Measurements from ENCODE around the gene NELFCD. TPM values are rescaled to one million over a fixed set of nuclear protein-coding genes. Genes with fewer than 3 reads are reported as not detected.

Gene NELFCD
- total RNA-seq, 4 donors from 2014 or later = 45.9 to 90.0 (median 63.4) TPM

GRCh38 chr20:58995461-58996225 lies 14.6 kb downstream of the NELFCD start:
- Histone ChIP-seq H3K27me3 (no peaks in the 10 kb centered on the region), H3K36me3 (peaks cover 95% of the 10 kb centered on the region), H3K27ac (no peak overlapping the region), H3K4me1 (no peaks in the 10 kb centered on the region), H3K9me3 (no peaks in the 10 kb centered on the region), H3K4me3 (no peak overlapping the region)
- no peak for DNase-seq (ENCODE audit: low spot score in 2 of 2)
- WGBS = 92% methylated on average over 18 of the region's 18 CpGs
- no peak for TF ChIP-seq CTCF (IDR thresholded peaks at IDR 0.05)
- TF ChIP-seq POLR2AphosphoS5 (IDR thresholded peaks at IDR 0.05) = no peak
- no peak for TF ChIP-seq POLR2A (IDR thresholded peaks at IDR 0.05)
- no peak for TF ChIP-seq EP300 (IDR thresholded peaks at IDR 0.05)

- Histone ChIP-seq H3K36me3 (peaks cover 95% of the 10 kb centered on the region), H3K4me3 (no peak overlapping the region), H3K4me1 (no peaks in the 10 kb centered on the region), H3K9me3 (no peaks in the 10 kb centered on the region), H3K27me3 (no peaks in the 10 kb centered on the region), H3K27ac (no peak overlapping the region)
- DNase-seq (ENCODE audit: low spot score in 2 of 2) = no peak
- 90% methylated on average over 12 of the region's 12 CpGs for WGBS
- TF ChIP-seq EP300 (IDR thresholded peaks at IDR 0.05) (no peak), POLR2A (IDR thresholded peaks at IDR 0.05) (no peak)
Measured at GRCh38 chr20:58996226-58996611, 15.2 kb downstream of the NELFCD start.

- Histone ChIP-seq H3K27me3 (no peaks in the 10 kb centered on the region), H3K36me3 (peaks cover 92% of the 10 kb centered on the region), H3K27ac (no peak overlapping the region), H3K9me3 (no peaks in the 10 kb centered on the region), H3K4me3 (no peak overlapping the region), H3K4me1 (no peaks in the 10 kb centered on the region)
- no peak for TF ChIP-seq EP300 (IDR thresholded peaks at IDR 0.05)
- no peak for TF ChIP-seq POLR2A (IDR thresholded peaks at IDR 0.05)
- no peak for TF ChIP-seq CTCF (IDR thresholded peaks at IDR 0.05)
- no peak for TF ChIP-seq POLR2AphosphoS5 (IDR thresholded peaks at IDR 0.05)
- 92% methylated on average over 24 of the region's 24 CpGs for WGBS
- no peak for DNase-seq (ENCODE audit: low spot score in 2 of 2)
Measured at GRCh38 chr20:58997141-58997770, 16.2 kb downstream of the NELFCD start.

GRCh38 chr20:58998656-58999055 lies 17.6 kb downstream of the NELFCD start:
- Histone ChIP-seq H3K27ac (no peak overlapping the region), H3K36me3 (peaks cover 78% of the 10 kb centered on the region), H3K4me1 (peaks cover 3% of the 10 kb centered on the region), H3K27me3 (no peaks in the 10 kb centered on the region), H3K4me3 (no peak overlapping the region), H3K9me3 (no peaks in the 10 kb centered on the region)
- no peak for TF ChIP-seq CTCF (IDR thresholded peaks at IDR 0.05)
- TF ChIP-seq POLR2AphosphoS5 (IDR thresholded peaks at IDR 0.05) = no peak
- TF ChIP-seq EP300 (IDR thresholded peaks at IDR 0.05) = no peak
- TF ChIP-seq POLR2A (IDR thresholded peaks at IDR 0.05) = no peak
- no peak for DNase-seq (ENCODE audit: low spot score in 2 of 2)
- 94% methylated on average over 11 of the region's 11 CpGs for WGBS

- no peak overlapping the region for H3K4me3 ChIP-seq
- no peaks in the 10 kb centered on the region for H3K9me3 ChIP-seq
- peaks cover 62% of the 10 kb centered on the region for H3K36me3 ChIP-seq
- WGBS = 67% methylated on average over 3 of the region's 3 CpGs
- H3K27ac ChIP-seq = no peak overlapping the region
- no peak for TF ChIP-seq EP300 (IDR thresholded peaks at IDR 0.05)
- TF ChIP-seq CTCF (IDR thresholded peaks at IDR 0.05) = no peak
- TF ChIP-seq POLR2A (IDR thresholded peaks at IDR 0.05) = no peak
- no peak for TF ChIP-seq POLR2AphosphoS5 (IDR thresholded peaks at IDR 0.05)
- peaks cover 17% of the 10 kb centered on the region for H3K4me1 ChIP-seq
- no peak for DNase-seq (ENCODE audit: low spot score in 2 of 2)
- no peaks in the 10 kb centered on the region for H3K27me3 ChIP-seq
Measured at GRCh38 chr20:59000326-59000725, 19.3 kb downstream of the NELFCD start.

Data from suprapubic skin (tissue), 4 donors.